Measurements from ENCODE around the gene ARHGAP40.

GRCh38 chr20:38680500-38681306 is 79.1 kb downstream of the ARHGAP40 start:
- TF ChIP-seq, protein P1, sequence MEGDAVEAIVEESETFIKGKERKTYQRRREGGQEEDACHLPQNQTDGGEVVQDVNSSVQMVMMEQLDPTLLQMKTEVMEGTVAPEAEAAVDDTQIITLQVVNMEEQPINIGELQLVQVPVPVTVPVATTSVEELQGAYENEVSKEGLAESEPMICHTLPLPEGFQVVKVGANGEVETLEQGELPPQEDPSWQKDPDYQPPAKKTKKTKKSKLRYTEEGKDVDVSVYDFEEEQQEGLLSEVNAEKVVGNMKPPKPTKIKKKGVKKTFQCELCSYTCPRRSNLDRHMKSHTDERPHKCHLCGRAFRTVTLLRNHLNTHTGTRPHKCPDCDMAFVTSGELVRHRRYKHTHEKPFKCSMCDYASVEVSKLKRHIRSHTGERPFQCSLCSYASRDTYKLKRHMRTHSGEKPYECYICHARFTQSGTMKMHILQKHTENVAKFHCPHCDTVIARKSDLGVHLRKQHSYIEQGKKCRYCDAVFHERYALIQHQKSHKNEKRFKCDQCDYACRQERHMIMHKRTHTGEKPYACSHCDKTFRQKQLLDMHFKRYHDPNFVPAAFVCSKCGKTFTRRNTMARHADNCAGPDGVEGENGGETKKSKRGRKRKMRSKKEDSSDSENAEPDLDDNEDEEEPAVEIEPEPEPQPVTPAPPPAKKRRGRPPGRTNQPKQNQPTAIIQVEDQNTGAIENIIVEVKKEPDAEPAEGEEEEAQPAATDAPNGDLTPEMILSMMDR (IDR thresholded peaks at IDR 0.05): no peak
- TF ChIP-seq POLR2A (IDR thresholded peaks at IDR 0.05): no peak
- TF ChIP-seq POLR2AphosphoS5 (IDR thresholded peaks at IDR 0.05): no peak
